Fibroblast of pulmonary artery (primary cell): ENCODE measurements around the gene EEFSEC.

ENCODE experiments used
- DNase-seq: peaks from one replicate; pipeline ENCODE4 v3.0.0-alpha.2; 2010; ENCODE audit warnings: low read depth
- H3K4me3 ChIP-seq: replicated peaks from 2 replicates; pipeline ENCODE4 v1.5.1; 2011; ENCODE audit warnings: low read depth, mild to moderate bottlenecking, control low read depth, low read length, moderate library complexity
- CTCF ChIP-seq: IDR thresholded peaks from 2 replicates; pipeline ENCODE4 v1.5.1; 2011; ENCODE audit warnings: mild to moderate bottlenecking, control low read depth, low read length, inconsistent platforms; ENCODE audit errors: missing control alignments

Gene EEFSEC

GRCh38 chr3:128122013-128122412, 31.3 kb upstream of the EEFSEC start:
- no peak for DNase-seq
- TF ChIP-seq CTCF = no peak

GRCh38 chr3:128123156-128123537, 30.1 kb upstream of the EEFSEC start:
- no peak for DNase-seq
- H3K4me3 ChIP-seq = peak overlapping the region; percentile 95
- no peak for TF ChIP-seq CTCF

More at GRCh38 chr3:128122013-128122412, 31.3 kb upstream of the EEFSEC start:
- H3K4me3 ChIP-seq = no peak overlapping the region

- peak within 1 kb of the TSS; percentile 95 for H3K4me3 ChIP-seq
- peak; percentile 99 for DNase-seq
- no peak for TF ChIP-seq CTCF
Measured at GRCh38 chr3:128123538-128124368, 29.5 kb upstream of the EEFSEC start, which contains the start of gene RUVBL1. TSS of gene RUVBL1 (minus strand) at chr3:128123812. CDS start at chr3:128123724, 88 bp downstream.

GRCh38 chr3:128127236-128127635, 26.0 kb upstream of the EEFSEC start:
- H3K4me3 ChIP-seq = no peak overlapping the region
- no peak for DNase-seq
- no peak for TF ChIP-seq CTCF

GRCh38 chr3:128128251-128128650, 25.0 kb upstream of the EEFSEC start:
- no peak overlapping the region for H3K4me3 ChIP-seq
- no peak for TF ChIP-seq CTCF
- no peak for DNase-seq

- no peak overlapping the region for H3K4me3 ChIP-seq
- TF ChIP-seq CTCF = no peak
- DNase-seq = no peak
Measured at GRCh38 chr3:128131897-128132646, 21.2 kb upstream of the EEFSEC start.
